GM12878 (cell line): Measurements from ENCODE around the gene PRRT3. TPM values are rescaled to one million over a fixed set of nuclear protein-coding genes. Genes with fewer than 3 reads are reported as not detected.

Experiments
- ATAC-seq: fragments of 200-7000 bp; cut with Tn5 transposase; 3 replicates; pipeline ENCODE4 v1.9.1; 2020; ENCODE audit warnings: mild to moderate bottlenecking, moderate library complexity
- BruUV-seq: library from RNA; stranded (reverse); fragments of 400-500 nt; replicated peaks from 2 replicates; lab custom pipeline; 2021; lab: Mats Ljungman, UMichigan
- CTCF ChIA-PET: fragments of 300-600 bp; sonication (Branson Sonifier 250); formaldehyde crosslinking; extraction: SDS; loops from one replicate; lab custom pipeline; 2021; ENCODE audit warnings: inconsistent platforms; lab: Yijun Ruan, JAX
- POLR2A ChIA-PET: fragments of 350-600 bp; formaldehyde crosslinking; extraction: SDS; loops from one replicate; lab custom pipeline; 2021; ENCODE audit warnings: inconsistent platforms; lab: Charles Lee
- RAD21 ChIA-PET: fragments of 300-600 bp; sonication (Branson Sonifier 250); formaldehyde crosslinking; loops from one replicate; lab custom pipeline; 2023; ENCODE audit warnings: antibody characterized with exemption; ENCODE audit not compliant: unreplicated experiment; lab: Charles Lee
- SMC1A ChIA-PET: fragments of 300-600 bp; sonication (Branson Sonifier 250); formaldehyde crosslinking; loops from one replicate; lab custom pipeline; 2023; ENCODE audit not compliant: unreplicated experiment, uncharacterized antibody; lab: Charles Lee
- DNase-seq: peaks from one replicate; pipeline ENCODE4 v3.0.0-alpha.2; 2011; ENCODE audit warnings: low read depth, low spot score
- FAIRE-seq: peaks from 3 replicates; lab custom pipeline; 2011; peaks lifted over from hg19 to GRCh38; lab: Jason Lieb, UNC
- H2AFZ ChIP-seq: 2 replicates; pipeline ENCODE4 v1.6.0; 2011; ENCODE audit warnings: low read depth, low read length, control low read depth; ENCODE audit not compliant: control insufficient read depth
- H3K27ac ChIP-seq: 2 replicates; pipeline ENCODE4 v1.5.1; 2011; ENCODE audit warnings: control low read depth; ENCODE audit not compliant: control insufficient read depth, insufficient read depth
- H3K27me3 ChIP-seq, 2 experiments: replicated peaks in 1 of 2; 2 replicates each; pipeline versions ENCODE4 v1.6.0 to v1.6.1; 2011; ENCODE audit warnings: low read length in 1 of 2; ENCODE audit not compliant: control insufficient read depth in 2 of 2, insufficient read depth in 2 of 2
- H3K36me3 ChIP-seq, 2 experiments: 2 replicates each; pipeline ENCODE4 v1.5.1; 2011; ENCODE audit warnings: low read length in 1 of 2; ENCODE audit not compliant: control insufficient read depth in 2 of 2, insufficient read depth in 2 of 2
- H3K4me1 ChIP-seq: 2 replicates; pipeline ENCODE4 v1.6.1; 2011; ENCODE audit warnings: mild to moderate bottlenecking, low read length, moderate library complexity, mixed read lengths; ENCODE audit not compliant: control insufficient read depth, insufficient read depth
- H3K4me2 ChIP-seq: 2 replicates; pipeline ENCODE4 v1.6.0; 2011; ENCODE audit warnings: control low read depth; ENCODE audit not compliant: control insufficient read depth, insufficient read depth
- H3K4me3 ChIP-seq: fragments of 200-600 bp; sonication (generic); 2 replicates; pipeline ENCODE4 v1.5.1; 2016
- H3K79me2 ChIP-seq: 2 replicates; pipeline ENCODE4 v1.6.0; 2011; ENCODE audit warnings: low read length; ENCODE audit not compliant: control insufficient read depth, insufficient read depth
- H3K9ac ChIP-seq: 2 replicates; pipeline ENCODE4 v1.8.0; 2011; ENCODE audit warnings: low read length, control low read depth, mixed read lengths; ENCODE audit not compliant: control insufficient read depth, insufficient read depth
- H3K9me3 ChIP-seq: replicated peaks from 3 replicates; pipeline ENCODE4 v1.5.1; 2011; ENCODE audit warnings: mild to moderate bottlenecking, low read length; ENCODE audit not compliant: control insufficient read depth, insufficient read depth
- H4K20me1 ChIP-seq: 2 replicates; pipeline ENCODE4 v1.6.0; 2011; ENCODE audit not compliant: control insufficient read depth, insufficient read depth
- BACH1 ChIP-seq: fragments of 450-650 bp; IDR thresholded peaks from 2 replicates; pipeline ENCODE4 v1.6.1; 2017; ENCODE audit warnings: mild to moderate bottlenecking, borderline replicate concordance
- EGR1 ChIP-seq, 2 experiments: IDR thresholded peaks; 1 replicate in 1 of 2; 2 replicates in 1 of 2; pipeline ENCODE4 v1.6.1; 2011 to 2012; ENCODE audit warnings: low read depth in 2 of 2, low read length in 2 of 2, borderline replicate concordance in 1 of 2, mild to moderate bottlenecking in 1 of 2, moderate library complexity in 1 of 2
- MTA3 ChIP-seq: IDR thresholded peaks from 2 replicates; pipeline ENCODE4 v1.6.1; 2012; ENCODE audit warnings: low read length, inconsistent platforms, borderline replicate concordance
- NFYB ChIP-seq: IDR thresholded peaks from 2 replicates; pipeline ENCODE4 v1.6.1; 2011; ENCODE audit warnings: low read depth, mild to moderate bottlenecking, low read length, improper control_type of control experiment, moderate library complexity; ENCODE audit not compliant: insufficient read depth
- WGBS: methylation state at CpG from one replicate; pipeline ENCODE4 v1.1.6; 2016; ENCODE audit warnings: low lambda C conversion rate; ENCODE audit not compliant: insufficient replicate concordance, insufficient coverage; ENCODE audit errors: missing lambda C conversion rate; 5-methylcytosine and 5-hydroxymethylcytosine counted together
- in situ Hi-C: fragments of 300-500 bp; cut with MboI; formaldehyde crosslinking; loops from 9 replicates; pipeline ENCODE4 v1.14.3; 2018; ENCODE audit warnings: mixed read lengths
- intact Hi-C: fragments of 100-400 bp; cut with micrococcal nuclease; formaldehyde crosslinking; loops from one replicate; pipeline ENCODE4 v1.14.2; 2022; ENCODE audit not compliant: unreplicated experiment
- polyA plus RNA-seq, 11 experiments: library from polyadenylated mRNA; depleted of rRNA in 4 of 11; unstranded in 6 of 11; stranded (reverse) in 5 of 11; fragments of >200 nt; fragmentation: Nextera tagmentation in 4 of 11; fragmentation: Illumina TruSeq in 1 of 11; extraction: Ambion mirVana in 4 of 11; extraction: Trizol in 1 of 11; gene quantifications; 1 replicate in 1 of 11; 2 replicates in 10 of 11; pipeline versions ENCODE4 v1.2.1 to v1.2.3, GENCODE V29; 2011 to 2016; ENCODE audit warnings: inconsistent platforms in 2 of 11, missing spikeins in 2 of 11, low read depth in 1 of 11
- total RNA-seq, 4 experiments: library from RNA; depleted of rRNA in 3 of 4; stranded (reverse); fragments of >200 nt in 3 of 4; fragmentation: Illumina TruSeq in 1 of 4; extraction: Trizol in 1 of 4; gene quantifications; 2 replicates each; pipeline versions ENCODE4 v1.2.1 to v1.2.3, GENCODE V29; 2013 to 2021

The PRRT3 gene
- total and polyA plus RNA-seq, 10 of the 15 experiments (the other 5 are each of a cell fraction or from before 2014, with no cell fraction given): 0.53 to 18.0 (median 7.1) TPM

DNA sequence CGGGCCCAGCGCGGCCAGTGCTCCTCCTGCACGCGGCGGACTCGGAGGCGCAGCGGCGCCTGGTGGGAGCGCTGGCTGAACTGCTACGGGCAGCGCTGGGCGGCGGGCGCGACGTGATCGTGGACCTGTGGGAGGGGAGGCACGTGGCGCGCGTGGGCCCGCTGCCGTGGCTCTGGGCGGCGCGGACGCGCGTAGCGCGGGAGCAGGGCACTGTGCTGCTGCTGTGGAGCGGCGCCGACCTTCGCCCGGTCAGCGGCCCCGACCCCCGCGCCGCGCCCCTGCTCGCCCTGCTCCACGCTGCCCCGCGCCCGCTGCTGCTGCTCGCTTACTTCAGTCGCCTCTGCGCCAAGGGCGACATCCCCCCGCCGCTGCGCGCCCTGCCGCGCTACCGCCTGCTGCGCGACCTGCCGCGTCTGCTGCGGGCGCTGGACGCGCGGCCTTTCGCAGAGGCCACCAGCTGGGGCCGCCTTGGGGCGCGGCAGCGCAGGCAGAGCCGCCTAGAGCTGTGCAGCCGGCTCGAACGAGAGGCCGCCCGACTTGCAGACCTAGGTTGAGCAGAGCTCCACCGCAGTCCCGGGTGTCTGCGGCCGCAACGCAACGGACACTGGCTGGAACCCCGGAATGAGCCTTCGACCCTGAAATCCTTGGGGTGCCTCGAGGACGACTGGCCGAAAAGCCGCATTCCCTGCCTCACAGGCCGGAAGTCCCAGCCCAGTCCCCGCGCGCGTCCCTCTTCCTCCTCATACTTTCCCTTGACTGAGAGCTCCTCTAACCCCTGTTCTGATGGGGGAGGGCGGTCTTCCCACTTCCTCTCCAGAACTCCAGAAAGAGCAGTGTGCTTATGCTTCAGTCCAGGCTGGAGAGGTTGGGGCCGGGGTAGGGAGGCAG lies 36.7 kb downstream of the PRRT3 start (continued):
- TF ChIP-seq NFYB (no peak), BACH1 (peak; percentile 95)

DNA sequence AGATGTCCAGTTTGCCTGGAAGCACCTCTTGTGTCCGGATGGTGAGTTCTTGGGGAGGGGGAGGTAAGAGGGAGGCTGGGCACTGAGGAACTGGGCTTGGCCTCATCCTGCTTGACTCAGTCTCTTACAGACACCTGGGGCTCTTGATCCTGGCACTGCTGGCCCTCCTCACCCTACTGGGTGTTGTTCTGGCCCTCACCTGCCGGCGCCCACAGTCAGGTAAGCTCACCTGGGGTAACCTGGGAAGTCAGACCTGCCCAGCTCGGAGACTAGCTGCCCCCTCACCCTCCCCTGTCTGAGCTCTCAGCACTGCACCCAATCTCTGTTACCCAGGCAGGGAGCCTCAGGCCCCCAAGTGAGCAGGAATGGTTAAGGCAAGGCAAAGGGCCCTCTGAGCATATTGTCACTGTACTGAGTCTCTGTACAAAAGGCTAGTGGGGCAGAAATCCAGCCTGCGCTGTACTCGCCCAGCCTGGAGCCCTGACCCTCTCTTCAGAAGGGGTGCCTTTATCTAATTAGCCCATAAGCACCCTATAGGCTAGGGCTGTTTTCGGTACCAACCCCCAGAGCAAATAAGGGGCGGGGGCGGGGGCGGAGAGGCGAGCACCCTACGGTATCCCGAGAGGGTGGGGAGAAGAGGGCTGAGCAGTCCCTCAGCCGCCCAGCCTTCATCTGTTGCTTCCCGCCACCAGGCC lies 37.5 kb downstream of the PRRT3 start:
- POLR2A ChIA-PET: interaction anchor here (0.8 kb wide), 1 partner anchor 14 kb away, joined by 3 read pairs; no protein-coding TSS in a partner anchor
- Histone ChIP-seq H3K4me1 (peaks cover 12% of the 10 kb centered on the region), H3K9me3 (no peaks in the 10 kb centered on the region), H3K27me3 (peaks cover 0 to 2% of the 10 kb centered on the region in 2 experiments; a peak in 1 of 4 replicates), H3K4me2 (peak overlapping the region; percentile 98), H3K4me3 (peak overlapping the region; percentile 54), H3K79me2 (no peaks in the 10 kb centered on the region), H3K9ac (no peak overlapping the region; the same call in 1 of the 2 replicates), H4K20me1 (no peaks in the 10 kb centered on the region), H2AFZ (peak overlapping the region; percentile 81), H3K27ac (no peak overlapping the region), H3K36me3 (no peaks in the 10 kb centered on the region)
- no peak for FAIRE-seq
- in situ Hi-C loops (no loop called here), intact Hi-C loops (no loop called here)
- no TSS peak for BruUV-seq
- SMC1A ChIA-PET: interaction anchor here (0.6 kb wide), 1 partner anchor 23 kb away, joined by 3 read pairs; no protein-coding TSS in a partner anchor
- CTCF ChIA-PET: interaction anchor here (1.3 to 4.4 kb wide), 3 partner anchors 17 to 64 kb away, joined by 3 to 31 read pairs (median 3); partner anchors contain the start of gene CRELD1
- TF ChIP-seq MTA3 (no peak), EGR1 (IDR thresholded peaks at IDR 0.05; ENCODE audit: borderline replicate concordance in 1 of 2, low read depth in 2 of 2, low read length in 2 of 2) (0 out of 3 replicates have a peak, but pooled peaks of 1 of the 2 experiments have one; percentile 8)
- no peak; the same call in 1 of the 3 replicates for ATAC-seq
- RAD21 ChIA-PET: interaction anchor here (1.2 kb wide), 1 partner anchor 18 kb away, joined by 4 read pairs; no protein-coding TSS in a partner anchor
- no peak for DNase-seq
- 58% methylated on average over 8 of the region's 15 CpGs for WGBS
